A549 (cell line): ENCODE data around the gene SDC3.

Experiments used
- BHLHE40 ChIP-seq: IDR thresholded peaks from 2 replicates; pipeline ENCODE4 v1.6.1; 2012; ENCODE audit warnings: low read depth, low read length, inconsistent platforms
- CBX2 ChIP-seq: fragments of 200-600 bp; sonication (generic); IDR thresholded peaks from 2 replicates; pipeline ENCODE4 v1.6.1; 2016; ENCODE audit warnings: low read depth, mild to moderate bottlenecking, borderline replicate concordance
- CBX8 ChIP-seq: fragments of 200-600 bp; sonication (generic); IDR thresholded peaks from 2 replicates; pipeline ENCODE4 v1.6.1; 2016
- CEBPB ChIP-seq, 2 experiments: fragments of >200 bp in 1 of 2; sonication (Bioruptor Twin) in 1 of 2; formaldehyde crosslinking in 1 of 2; IDR thresholded peaks; 2 replicates each; pipeline ENCODE4 v1.6.1; 2012 to 2016
- CHD2 ChIP-seq: fragments of 150-350 bp; IDR thresholded peaks from 2 replicates; pipeline ENCODE4 v1.6.1; 2014; ENCODE audit warnings: low read length; ENCODE audit not compliant: partially characterized antibody
- CTCF ChIP-seq: fragments of >200 bp; sonication (Bioruptor Twin); formaldehyde crosslinking; IDR thresholded peaks from 3 replicates; pipeline ENCODE4 v1.5.1; 2016
- NR3C1 ChIP-seq: fragments of >200 bp; sonication (Bioruptor Twin); formaldehyde crosslinking; IDR thresholded peaks from 3 replicates; pipeline ENCODE4 v1.6.1; 2017
- POLR2A ChIP-seq: IDR thresholded peaks from 2 replicates; pipeline ENCODE4 v1.6.1; 2012; ENCODE audit warnings: mild to moderate bottlenecking, low read length
- RAD21 ChIP-seq, 2 experiments: fragments of >200 bp in 1 of 2; sonication (Bioruptor Twin) in 1 of 2; formaldehyde crosslinking in 1 of 2; IDR thresholded peaks in 1 of 2; conservative IDR thresholded peaks in 1 of 2; 2 replicates in 1 of 2; 3 replicates in 1 of 2; pipeline ENCODE4 v1.6.1; 2012 to 2018; ENCODE audit warnings: inconsistent platforms in 1 of 2
- RCOR1 ChIP-seq: fragments of 150-350 bp; IDR thresholded peaks from 2 replicates; pipeline ENCODE4 v1.6.1; 2014; ENCODE audit warnings: antibody characterized with exemption, low read length, low read depth
- RNF2 ChIP-seq: fragments of 200-600 bp; sonication (generic); IDR thresholded peaks from 2 replicates; pipeline ENCODE4 v1.6.1; 2016; ENCODE audit warnings: low read depth, mild to moderate bottlenecking, antibody characterized with exemption, moderate library complexity, borderline replicate concordance
- USF2 ChIP-seq: fragments of 450-650 bp; IDR thresholded peaks from 2 replicates; pipeline ENCODE4 v1.6.1; 2014; ENCODE audit warnings: antibody characterized with exemption

- TF ChIP-seq USF2 (no peak), CTCF (no peak), CBX8 (no peak), CEBPB (IDR thresholded peaks at IDR 0.05) (no peak), RNF2 (no peak), CBX2 (no peak), BHLHE40 (no peak), POLR2A (no peak), CHD2 (no peak), NR3C1 (no peak), RCOR1 (no peak), RAD21 (conservative IDR thresholded peaks at IDR 0.05 in 1 of 2, IDR thresholded peaks at IDR 0.05 in 1 of 2) (no peak)
These were observed 32.6 kb downstream of the SDC3 start for GRCh38 chr1:30875916-30876315.
